Erythroblast (primary cell): ENCODE data around the gene SOCS3.
A peak's percentile ranks its signal among the peaks of the same experiment; 100 is the strongest.

Experiments used
- DNase-seq, 2 experiments: peaks; one replicate each; lab custom pipeline; 2025; lab: John Stamatoyannopoulos, UW
- GATA1 ChIP-seq: IDR thresholded peaks from 2 replicates; pipeline ENCODE4 v1.6.1; 2011; ENCODE audit warnings: low read depth, mild to moderate bottlenecking, control low read depth, low read length, moderate library complexity
- POLR2A ChIP-seq: IDR thresholded peaks from 2 replicates; pipeline ENCODE4 v1.6.1; 2011; ENCODE audit warnings: mild to moderate bottlenecking, low read length

Gene SOCS3

GRCh38 chr17:78381601-78382232, 21.8 kb upstream of the SOCS3 start:
- DNase-seq, result peak; percentile 52 to 59
- TF ChIP-seq POLR2A (no peak), GATA1 (no peak)

GRCh38 chr17:78380370-78380769, 20.5 kb upstream of the SOCS3 start:
- DNase-seq, result no peak
- TF ChIP-seq GATA1 (no peak), POLR2A (no peak)

GRCh38 chr17:78379131-78379491, 19.2 kb upstream of the SOCS3 start:
- no peak for DNase-seq
- no peak for TF ChIP-seq GATA1
- no peak for TF ChIP-seq POLR2A

GRCh38 chr17:78378225-78379130, 18.6 kb upstream of the SOCS3 start, which contains the start of gene PGS1:
Gene PGS1 (plus strand): TSS chr17:78378649. CDS start chr17:78378666, 17 bp downstream.
- DNase-seq, result peak; percentile 88 to 89
- TF ChIP-seq GATA1 (no peak), POLR2A (peak; percentile 75)

GRCh38 chr17:78377858-78378224, 18.0 kb upstream of the SOCS3 start:
- peak in 1 of 2 experiments; percentile 30 for DNase-seq
- TF ChIP-seq POLR2A (no peak), GATA1 (no peak)

GRCh38 chr17:78376161-78376560, 16.3 kb upstream of the SOCS3 start:
- no peak for TF ChIP-seq POLR2A
- DNase-seq, result no peak

- TF ChIP-seq POLR2A (no peak), GATA1 (no peak)
- DNase-seq, result no peak
These were observed 15.7 kb upstream of the SOCS3 start for GRCh38 chr17:78375401-78376151.

GRCh38 chr17:78374631-78375274, 14.9 kb upstream of the SOCS3 start:
- DNase-seq, result no peak
- TF ChIP-seq GATA1, result no peak
- no peak for TF ChIP-seq POLR2A

GRCh38 chr17:78374189-78374588, 14.3 kb upstream of the SOCS3 start:
- peak; percentile 21 to 59 for DNase-seq
- TF ChIP-seq POLR2A (no peak), GATA1 (no peak)

- TF ChIP-seq POLR2A (no peak), GATA1 (no peak)
- no peak for DNase-seq
These were observed 13.0 kb upstream of the SOCS3 start for GRCh38 chr17:78372841-78373240.

GRCh38 chr17:78371056-78371455, 11.2 kb upstream of the SOCS3 start:
- DNase-seq, result no peak
- TF ChIP-seq GATA1 (no peak), POLR2A (no peak)

GRCh38 chr17:78369791-78370381, 10.0 kb upstream of the SOCS3 start:
- no peak for DNase-seq
- TF ChIP-seq POLR2A, result no peak
